Measurements from ENCODE around the gene RCN2. TPM values are rescaled to one million over a fixed set of nuclear protein-coding genes. Genes with fewer than 3 reads are reported as not detected.
A peak's percentile ranks its signal among the peaks of the same experiment; 100 is the strongest.

The RCN2 gene
- total and polyA plus RNA-seq, 2 of the 13 experiments (the other 11 are each of a cell fraction or from before 2014, with no cell fraction given), result 84.4 to 89.0 TPM

GRCh38 chr15:76931397-76932134 is at the start of gene RCN2 (continued):
- TF ChIP-seq CEBPB (IDR thresholded peaks at IDR 0.05; ENCODE audit: borderline replicate concordance, low read depth, low read length) (no peak), MXD4 (CRISPR knock-in tag; IDR thresholded peaks at IDR 0.05) (no peak), ZSCAN21 (CRISPR knock-in tag; IDR thresholded peaks at IDR 0.05; ENCODE audit: borderline replicate concordance) (peak; percentile 73; the same call in 1 of the 2 replicates), GATA4 (IDR thresholded peaks at IDR 0.05; ENCODE audit: borderline replicate concordance, low read depth) (peak; percentile 75; the same call in 1 of the 2 replicates), NCOA1 (CRISPR knock-in tag; IDR thresholded peaks at IDR 0.05) (no peak), ZNF614 (CRISPR knock-in tag; IDR thresholded peaks at IDR 0.05; ENCODE audit: borderline replicate concordance) (no peak; the same call in 1 of the 2 replicates), NR1H2 (CRISPR knock-in tag; IDR thresholded peaks at IDR 0.05; ENCODE audit: borderline replicate concordance, low read depth) (no peak; the same call in 1 of the 2 replicates), SETDB1 (CRISPR knock-in tag; IDR thresholded peaks at IDR 0.05; ENCODE audit: borderline replicate concordance) (no peak), KMT2A (CRISPR knock-in tag; IDR thresholded peaks at IDR 0.05) (peak; percentile 90), NR2C2 (CRISPR knock-in tag; IDR thresholded peaks at IDR 0.05; ENCODE audit: borderline replicate concordance) (peak; percentile 84), KLF6 (CRISPR knock-in tag; IDR thresholded peaks at IDR 0.05) (peak; percentile 45; the same call in 1 of the 2 replicates), SP2 (CRISPR knock-in tag; IDR thresholded peaks at IDR 0.05) (peak; percentile 93), ARNT2 (CRISPR knock-in tag; IDR thresholded peaks at IDR 0.05; ENCODE audit: low read depth) (0 out of 2 replicates have a peak, but pooled peaks have one; percentile 61), HMGA1 (CRISPR knock-in tag; conservative IDR thresholded peaks at IDR 0.05) (no peak), RNF2 (conservative IDR thresholded peaks at IDR 0.05; ENCODE audit: low read depth) (peak; percentile 84), ZNF543 (CRISPR knock-in tag; IDR thresholded peaks at IDR 0.05) (0 out of 2 replicates have a peak, but pooled peaks have one; percentile 61), POGZ (CRISPR knock-in tag; IDR thresholded peaks at IDR 0.05) (peak; percentile 47; the same call in 1 of the 2 replicates), KLF15 (CRISPR knock-in tag; IDR thresholded peaks at IDR 0.05; ENCODE audit: borderline replicate concordance) (no peak), ZMYM2 (CRISPR knock-in tag; IDR thresholded peaks at IDR 0.05) (no peak), HNF4A (CRISPR knock-in tag; IDR thresholded peaks at IDR 0.05) (no peak), TFDP2 (CRISPR knock-in tag; IDR thresholded peaks at IDR 0.05) (peak; percentile 81), ZNF691 (CRISPR knock-in tag; IDR thresholded peaks at IDR 0.05; ENCODE audit: borderline replicate concordance, low read depth) (peak; percentile 36; the same call in 1 of the 2 replicates), ZNF10 (CRISPR knock-in tag; IDR thresholded peaks at IDR 0.05; ENCODE audit: borderline replicate concordance, low read depth) (no peak), ZNF83 (CRISPR knock-in tag; IDR thresholded peaks at IDR 0.05; ENCODE audit: borderline replicate concordance) (no peak), SRSF9 (IDR thresholded peaks at IDR 0.05; ENCODE audit: borderline replicate concordance, insufficient read depth, low read depth, low read length, poor library complexity, severe bottlenecking) (no peak), DZIP1 (CRISPR knock-in tag; IDR thresholded peaks at IDR 0.05) (no peak)
